Common myeloid progenitor, CD34-positive (primary cell): ENCODE results near the gene MBOAT2.

Source experiments
- CTCF ChIA-PET: fragments of 350-600 bp; sonication (Branson Sonifier 250); formaldehyde crosslinking; loops from one replicate; lab custom pipeline; 2021; ENCODE audit warnings: antibody characterized with exemption; lab: Charles Lee
- POLR2A ChIA-PET: fragments of 350-600 bp; sonication (Branson Sonifier 250); formaldehyde crosslinking; loops from one replicate; lab custom pipeline; 2021; ENCODE audit warnings: antibody characterized with exemption; lab: Charles Lee
- DNase-seq, 3 donors: peaks; one replicate each; pipeline versions ENCODE4 v3.0.0 to v3.0.0-alpha.2; 2013
- H3K27ac ChIP-seq, 2 experiments: 1 replicate in 1 of 2; 2 replicates in 1 of 2; pipeline ENCODE4 v1.7.0; 2013; ENCODE audit warnings: inconsistent platforms in 2 of 2, low read length in 2 of 2, mild to moderate bottlenecking in 2 of 2, low read depth in 1 of 2, moderate library complexity in 1 of 2; ENCODE audit not compliant: severe bottlenecking in 2 of 2, insufficient read depth in 1 of 2, poor library complexity in 1 of 2
- H3K27me3 ChIP-seq, 5 experiments: replicated peaks in 2 of 5; 1 replicate in 3 of 5; 2 replicates in 2 of 5; pipeline versions ENCODE4 v1.6.1 to v1.7.0; 2013; ENCODE audit warnings: low read length in 4 of 5, mild to moderate bottlenecking in 2 of 5, moderate library complexity in 2 of 5, inconsistent platforms in 1 of 5; ENCODE audit not compliant: insufficient read depth in 5 of 5, control insufficient read depth in 4 of 5
- H3K36me3 ChIP-seq, 4 experiments: 1 replicate in 2 of 4; 2 replicates in 2 of 4; pipeline versions ENCODE4 v1.6.1 to v1.7.0; 2013; ENCODE audit warnings: low read length in 3 of 4, control low read depth in 1 of 4, mild to moderate bottlenecking in 1 of 4; ENCODE audit not compliant: control insufficient read depth in 4 of 4, insufficient read depth in 4 of 4
- H3K4me1 ChIP-seq, 4 experiments: 1 replicate in 3 of 4; 2 replicates in 1 of 4; pipeline versions ENCODE4 v1.6.1 to v1.7.1; 2013; ENCODE audit warnings: low read length in 3 of 4, mild to moderate bottlenecking in 3 of 4, control low read depth in 1 of 4, inconsistent platforms in 1 of 4, moderate library complexity in 1 of 4; ENCODE audit not compliant: control insufficient read depth in 4 of 4, insufficient read depth in 4 of 4; ENCODE audit errors: control extremely low read depth in 1 of 4
- H3K4me3 ChIP-seq, 7 experiments: 1 replicate in 4 of 7; 2 replicates in 3 of 7; pipeline versions ENCODE4 v1.5.1 to v1.7.0; 2013; ENCODE audit warnings: mild to moderate bottlenecking in 7 of 7, low read length in 6 of 7, moderate library complexity in 6 of 7, inconsistent platforms in 2 of 7, low read depth in 2 of 7, control low read depth in 1 of 7; ENCODE audit not compliant: insufficient read depth in 4 of 7, control insufficient read depth in 1 of 7; ENCODE audit errors: extremely low read depth in 1 of 7
- H3K9me3 ChIP-seq, 5 experiments: 1 replicate in 4 of 5; 2 replicates in 1 of 5; pipeline versions ENCODE4 v1.6.1 to v1.7.1; 2013; ENCODE audit warnings: low read length in 4 of 5, mild to moderate bottlenecking in 2 of 5, inconsistent platforms in 1 of 5, low read depth in 1 of 5, moderate library complexity in 1 of 5; ENCODE audit not compliant: control insufficient read depth in 4 of 5, insufficient read depth in 2 of 5; ENCODE audit errors: control extremely low read depth in 1 of 5
- WGBS: methylation state at CpG from one replicate; pipeline ENCODE4 v1.1.5; 2013; ENCODE audit not compliant: insufficient coverage; 5-methylcytosine and 5-hydroxymethylcytosine counted together

MBOAT2 gene

GRCh38 chr2:8858910-8859309 lies 144.6 kb downstream of the MBOAT2 start:
- H3K9me3 ChIP-seq: no peaks in the 10 kb centered on the region
- no peak overlapping the region for H3K4me3 ChIP-seq
- no peak for DNase-seq
- no CpG with 5 or more reads among the region's 1 CpG for WGBS
- H3K27ac ChIP-seq: no peak overlapping the region
- CTCF ChIA-PET: interaction anchor here (2.0 kb wide), 1 partner anchor 14 kb away, joined by 6 read pairs; no protein-coding TSS in a partner anchor
- no peaks in the 10 kb centered on the region for H3K27me3 ChIP-seq
- peaks cover 0 to 11% (median 9%) of the 10 kb centered on the region in 4 experiments for H3K36me3 ChIP-seq
- no peaks in the 10 kb centered on the region for H3K4me1 ChIP-seq
- POLR2A ChIA-PET: no interaction called here

- H3K36me3 ChIP-seq: peaks cover 0 to 11% (median 7%) of the 10 kb centered on the region in 4 experiments
- H3K4me1 ChIP-seq: no peaks in the 10 kb centered on the region
- CTCF ChIA-PET: interaction anchor here (1.0 to 2.0 kb wide), 2 partner anchors 15 to 149 kb away, joined by 3 to 6 read pairs; no protein-coding TSS in a partner anchor
- no peak overlapping the region for H3K27ac ChIP-seq
- WGBS: 91% methylated on average over 4 of the region's 7 CpGs
- DNase-seq: no peak
- H3K27me3 ChIP-seq: no peaks in the 10 kb centered on the region
- no peaks in the 10 kb centered on the region for H3K9me3 ChIP-seq
- no peak overlapping the region for H3K4me3 ChIP-seq
- POLR2A ChIA-PET: no interaction called here
Measured at GRCh38 chr2:8858264-8858663, 145.2 kb downstream of the MBOAT2 start.

- Histone ChIP-seq H3K9me3 (no peaks in the 10 kb centered on the region), H3K4me1 (no peaks in the 10 kb centered on the region), H3K36me3 (peaks cover 0 to 11% (median 7%) of the 10 kb centered on the region in 4 experiments), H3K4me3 (no peak overlapping the region), H3K27ac (no peak overlapping the region), H3K27me3 (no peaks in the 10 kb centered on the region)
- ChIA-PET CTCF (interaction anchor here (1.0 to 2.0 kb wide), 2 partner anchors 15 to 149 kb away, joined by 3 to 6 read pairs; no protein-coding TSS in a partner anchor), POLR2A (no interaction called here)
- 99% methylated on average over 7 of the region's 11 CpGs for WGBS
- no peak for DNase-seq
Measured at GRCh38 chr2:8857709-8858108, 145.8 kb downstream of the MBOAT2 start.

- Histone ChIP-seq H3K27ac (no peak overlapping the region), H3K4me3 (no peak overlapping the region), H3K36me3 (peaks cover 0 to 11% (median 0%) of the 10 kb centered on the region in 4 experiments), H3K4me1 (no peaks in the 10 kb centered on the region), H3K27me3 (no peaks in the 10 kb centered on the region), H3K9me3 (no peaks in the 10 kb centered on the region)
- ChIA-PET CTCF (no interaction called here), POLR2A (no interaction called here)
- DNase-seq: no peak
- WGBS: 100% methylated on average over 2 of the region's 2 CpGs
Measured at GRCh38 chr2:8856176-8856575, 147.3 kb downstream of the MBOAT2 start.

- no peaks in the 10 kb centered on the region for H3K4me1 ChIP-seq
- ChIA-PET CTCF (no interaction called here), POLR2A (no interaction called here)
- H3K27me3 ChIP-seq: no peaks in the 10 kb centered on the region
- H3K36me3 ChIP-seq: peaks cover 0 to 7% (median 0%) of the 10 kb centered on the region in 4 experiments
- WGBS: 100% methylated on average over 3 of the region's 3 CpGs
- H3K27ac ChIP-seq: no peak overlapping the region
- no peak for DNase-seq
- H3K4me3 ChIP-seq: no peak overlapping the region
- no peaks in the 10 kb centered on the region for H3K9me3 ChIP-seq
Measured at GRCh38 chr2:8855010-8855409, 148.5 kb downstream of the MBOAT2 start.

GRCh38 chr2:8853426-8853825 lies 150.1 kb downstream of the MBOAT2 start:
- Histone ChIP-seq H3K4me1 (peaks cover 0 to 9% (median 5%) of the 10 kb centered on the region in 4 experiments), H3K36me3 (peaks cover 0 to 3% (median 0%) of the 10 kb centered on the region in 4 experiments), H3K4me3 (no peak overlapping the region), H3K27ac (no peak overlapping the region), H3K27me3 (no peaks in the 10 kb centered on the region), H3K9me3 (no peaks in the 10 kb centered on the region)
- ChIA-PET POLR2A (no interaction called here), CTCF (interaction anchor here (1.0 kb wide), 1 partner anchor 19 kb away, joined by 3 read pairs; no protein-coding TSS in a partner anchor)
- no CpG with 5 or more reads among the region's 4 CpGs for WGBS
- DNase-seq: no peak

GRCh38 chr2:8851811-8852560 lies 151.5 kb downstream of the MBOAT2 start:
- Histone ChIP-seq H3K27me3 (no peaks in the 10 kb centered on the region), H3K4me3 (no peak overlapping the region), H3K9me3 (no peaks in the 10 kb centered on the region), H3K27ac (no peak overlapping the region), H3K36me3 (peaks cover 0 to 3% (median 0%) of the 10 kb centered on the region in 4 experiments), H3K4me1 (peaks cover 0 to 9% (median 5%) of the 10 kb centered on the region in 4 experiments)
- ChIA-PET POLR2A (interaction anchor here (0.6 kb wide), 1 partner anchor 15 kb away, joined by 5 read pairs; no protein-coding TSS in a partner anchor), CTCF (interaction anchor here (1.0 kb wide), 1 partner anchor 291 kb away, joined by 3 read pairs; no protein-coding TSS in a partner anchor)
- WGBS: 94% methylated on average over 9 of the region's 10 CpGs
- DNase-seq: no peak
